Prostate gland (tissue), 2 donors: ENCODE data around the gene PROKR1. TPM values are rescaled to one million over a fixed set of nuclear protein-coding genes. Genes with fewer than 3 reads are reported as not detected.

Experiments used
- total RNA-seq, 2 donors: library from RNA; depleted of rRNA; stranded (reverse); fragments of >200 nt; gene quantifications; one replicate each; pipeline ENCODE4 v1.1.0, GENCODE V29; 2016

Gene PROKR1
- total RNA-seq, 2 donors from 2014 or later = 0.40 TPM; not detected in 1

Other genes with a start within 250 kb of the PROKR1 start
- gene FBXO48, start 176.3 kb upstream of the PROKR1 start, total RNA-seq = under 1 TPM; 0.77 to 0.85 TPM
- 10 to 100 TPM in 1 of 2 donors, 1 to 10 TPM in 1; 7.3 to 10.2 TPM for gene APLF, start 176.0 kb upstream of the PROKR1 start, total RNA-seq
- gene ARHGAP25, start 91.2 kb downstream of the PROKR1 start, total RNA-seq = 1 to 10 TPM; 5.0 to 6.2 TPM
- not detected for gene BMP10, start 227.8 kb downstream of the PROKR1 start, total RNA-seq